T-helper 1 cell treated with Interleukin-12 subunit alpha and Interleukin-12 subunit beta and Interleukin-4 antibody, amounts not matched to agents 30 μg/mL and 1 μg/mL, for 36 hours (primary cell): ENCODE results near the gene TMEM14A.
"Not testable (repeated sequence)": the region's sequence is repeated elsewhere in the genome, so short reads cannot be mapped to it uniquely, and the experiment has no call there.

Source experiments
- H3K27ac Mint-ChIP-seq: one replicate; pipeline ENCODE4 v1.8.0; 2021; ENCODE audit warnings: mild to moderate bottlenecking, mixed read lengths
- H3K27me3 Mint-ChIP-seq: one replicate; pipeline ENCODE4 v1.8.0; 2021; ENCODE audit warnings: low read depth, mixed read lengths
- H3K36me3 Mint-ChIP-seq: one replicate; pipeline ENCODE4 v1.8.0; 2021; ENCODE audit warnings: low read depth, mixed read lengths
- H3K4me1 Mint-ChIP-seq: one replicate; pipeline ENCODE4 v1.8.0; 2021; ENCODE audit warnings: low read depth, mixed read lengths
- H3K4me3 Mint-ChIP-seq: one replicate; pipeline ENCODE4 v1.8.0; 2021; ENCODE audit warnings: mild to moderate bottlenecking, moderate library complexity, mixed read lengths
- H3K9me3 Mint-ChIP-seq: one replicate; pipeline ENCODE4 v1.8.0; 2021; ENCODE audit warnings: mixed read lengths

The TMEM14A gene

DNA sequence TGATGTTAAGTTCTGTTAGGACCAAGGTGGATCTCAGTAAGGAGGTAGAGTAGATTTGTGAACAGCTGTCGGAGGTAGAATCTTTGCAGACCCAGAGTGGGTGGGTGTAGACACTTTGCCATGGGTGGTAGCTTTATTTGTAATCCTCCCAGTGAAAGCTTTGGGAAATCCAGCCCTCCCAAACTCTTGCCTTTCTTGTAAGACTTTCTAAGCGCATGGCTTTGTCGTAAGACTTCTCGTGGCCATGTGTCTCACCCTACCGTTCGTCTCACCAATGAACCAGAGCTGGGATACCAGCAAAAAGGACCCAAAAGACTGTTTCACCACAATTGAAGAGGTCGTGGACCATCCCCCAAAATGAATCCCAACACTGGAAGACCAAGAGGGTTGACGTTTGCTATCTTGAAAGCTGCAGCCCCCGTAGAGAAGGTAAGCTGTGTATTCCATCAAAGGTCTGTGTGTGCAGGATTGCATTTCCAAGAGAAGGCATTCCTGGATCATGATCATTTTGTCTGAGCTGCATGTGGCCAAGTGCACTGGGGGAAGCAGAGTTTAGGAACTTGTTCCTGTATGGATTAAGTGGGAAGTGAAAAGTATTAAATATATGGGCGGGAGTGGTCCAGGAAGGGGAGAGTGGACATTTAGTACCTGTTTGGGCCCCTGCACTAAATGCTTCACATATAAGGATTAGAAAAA, 5.8 kb upstream of the TMEM14A start:
- H3K27me3 Mint-ChIP-seq = no peaks in the 10 kb centered on the region
- no peak overlapping the region for H3K27ac Mint-ChIP-seq
- H3K36me3 Mint-ChIP-seq = peaks cover 3% of the 10 kb centered on the region
- H3K4me1 Mint-ChIP-seq = peaks cover 8% of the 10 kb centered on the region
- no peak overlapping the region for H3K4me3 Mint-ChIP-seq
- no peaks in the 10 kb centered on the region for H3K9me3 Mint-ChIP-seq

DNA sequence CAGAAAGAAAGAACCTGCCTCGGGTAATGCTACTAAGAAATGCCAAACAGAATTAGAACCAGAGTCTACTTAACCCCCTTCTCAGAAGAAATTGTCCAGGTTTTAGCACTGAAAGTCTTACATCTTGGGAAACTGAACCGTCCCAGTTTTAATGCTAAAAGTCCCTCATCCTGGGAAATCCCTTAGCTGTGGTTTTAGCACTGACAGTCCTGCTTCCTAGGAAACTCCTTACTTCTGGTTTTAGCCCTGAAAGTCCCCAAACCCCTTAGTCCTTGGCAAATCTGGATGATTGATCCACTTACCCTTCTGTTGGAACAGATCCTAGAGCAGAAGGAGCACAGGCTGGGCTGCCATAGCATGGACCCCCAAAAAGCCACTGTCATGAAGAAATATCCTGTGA, 4.8 kb upstream of the TMEM14A start:
- no peaks in the 10 kb centered on the region for H3K27me3 Mint-ChIP-seq
- no peak overlapping the region for H3K4me3 Mint-ChIP-seq
- no peaks in the 10 kb centered on the region for H3K9me3 Mint-ChIP-seq
- H3K27ac Mint-ChIP-seq = no peak overlapping the region
- peaks cover 11% of the 10 kb centered on the region for H3K4me1 Mint-ChIP-seq
- H3K36me3 Mint-ChIP-seq = peaks cover 3% of the 10 kb centered on the region

DNA sequence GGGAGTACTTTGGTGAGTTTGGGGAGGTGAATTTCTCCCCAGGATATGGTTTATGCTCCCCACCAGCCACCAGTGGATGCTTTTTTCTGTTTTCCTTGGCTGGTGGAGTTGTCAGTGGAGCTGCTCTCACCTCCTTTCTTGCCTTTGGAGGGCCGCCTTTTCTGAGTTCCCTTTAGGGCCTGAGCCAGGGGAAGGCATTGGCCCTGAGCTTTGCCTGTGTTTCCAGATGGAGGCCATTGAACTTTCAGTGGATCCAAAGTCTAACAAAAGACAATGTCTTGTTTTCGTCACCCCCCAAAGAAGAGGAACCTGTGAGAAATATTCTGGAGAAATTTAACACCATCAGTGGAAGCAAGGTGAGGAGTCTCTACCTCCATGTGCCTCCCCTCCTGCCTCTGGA, 4.4 kb upstream of the TMEM14A start:
- Mint-ChIP-seq H3K36me3 (peaks cover 3% of the 10 kb centered on the region), H3K4me3 (no peak overlapping the region), H3K9me3 (no peaks in the 10 kb centered on the region), H3K27me3 (no peaks in the 10 kb centered on the region), H3K4me1 (peaks cover 14% of the 10 kb centered on the region), H3K27ac (no peak overlapping the region)

DNA sequence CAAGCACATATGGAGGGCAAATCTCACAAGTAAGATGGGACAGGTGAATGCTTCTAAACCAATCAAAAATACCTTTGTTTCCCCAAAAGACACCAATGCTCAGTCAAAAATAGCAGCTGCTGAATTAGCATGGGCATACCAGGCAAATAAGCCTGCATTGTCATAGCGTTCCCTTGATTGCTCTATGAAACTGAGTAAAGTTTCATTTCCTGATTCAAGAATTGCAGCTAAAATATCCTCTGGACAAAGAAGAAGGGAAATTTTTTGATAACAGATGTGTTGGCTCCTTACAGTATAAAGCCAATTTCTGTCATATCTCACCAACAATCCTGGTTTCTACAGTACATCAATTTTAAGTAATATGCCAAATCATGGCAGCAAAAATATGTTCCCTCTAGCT, 3.3 kb upstream of the TMEM14A start:
- Mint-ChIP-seq H3K36me3 (peaks cover 4% of the 10 kb centered on the region), H3K27me3 (no peaks in the 10 kb centered on the region), H3K9me3 (no peaks in the 10 kb centered on the region), H3K4me3 (no peak overlapping the region), H3K4me1 (peaks cover 23% of the 10 kb centered on the region), H3K27ac (no peak overlapping the region)

DNA sequence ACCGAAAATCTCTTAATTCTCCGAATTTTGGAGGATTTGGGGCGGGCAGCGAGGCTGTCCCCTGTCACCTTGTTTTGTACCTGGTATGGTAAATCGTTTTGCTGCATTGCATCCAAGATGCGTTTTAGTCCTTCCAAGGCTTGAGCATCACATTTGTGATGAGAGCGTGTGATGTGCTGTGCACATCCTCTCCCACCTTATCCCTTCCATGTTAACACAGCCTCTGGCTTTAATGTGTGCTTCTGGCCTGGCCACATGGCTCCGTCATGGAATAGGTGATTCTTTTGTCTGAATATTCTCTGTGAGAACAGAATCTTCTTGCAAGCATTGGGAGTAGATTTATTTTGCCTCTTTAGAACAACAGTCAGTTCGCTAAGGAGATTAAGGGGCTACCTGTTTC, 763 bp downstream of the TMEM14A start:
- Mint-ChIP-seq H3K4me1 (peaks cover 28% of the 10 kb centered on the region), H3K27ac (peak overlapping the region; percentile 63), H3K36me3 (peaks cover 9% of the 10 kb centered on the region), H3K9me3 (no peaks in the 10 kb centered on the region), H3K4me3 (peak overlapping the region; percentile 93), H3K27me3 (no peaks in the 10 kb centered on the region)

DNA sequence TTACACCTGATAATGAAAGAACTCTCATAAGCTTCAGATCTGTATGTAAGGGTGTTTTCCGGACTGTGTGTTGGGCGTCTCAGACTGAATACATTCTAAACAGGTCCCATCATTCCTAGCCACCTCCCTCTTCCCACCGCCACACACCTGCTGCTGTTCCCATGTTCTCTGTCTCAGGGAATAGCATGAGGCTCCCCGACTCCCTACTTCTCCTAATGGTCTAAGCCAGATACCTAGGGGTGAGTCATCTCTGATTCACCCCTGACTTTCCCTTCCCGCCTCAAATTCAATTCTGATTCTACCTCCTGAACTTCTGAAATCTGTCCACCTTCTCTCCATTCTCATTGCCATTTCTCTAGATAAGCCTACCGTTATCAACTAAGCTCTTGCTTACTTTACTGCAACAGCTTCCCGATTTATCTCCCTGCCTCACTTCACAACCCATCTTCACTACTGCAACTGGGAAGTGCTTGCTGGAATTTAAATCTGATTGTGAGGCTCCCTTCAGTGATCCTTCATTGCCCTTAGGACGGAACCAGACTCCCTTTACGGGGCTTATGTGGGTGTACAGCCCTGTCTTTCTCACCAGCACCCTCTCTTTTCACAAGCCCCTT, 1.6 kb downstream of the TMEM14A start:
- peak overlapping the region; percentile 11 for H3K4me3 Mint-ChIP-seq
- peak overlapping the region; percentile 1 for H3K27ac Mint-ChIP-seq
- no peaks in the 10 kb centered on the region for H3K9me3 Mint-ChIP-seq
- H3K36me3 Mint-ChIP-seq = peaks cover 7% of the 10 kb centered on the region
- peaks cover 25% of the 10 kb centered on the region for H3K4me1 Mint-ChIP-seq
- no peaks in the 10 kb centered on the region for H3K27me3 Mint-ChIP-seq

DNA sequence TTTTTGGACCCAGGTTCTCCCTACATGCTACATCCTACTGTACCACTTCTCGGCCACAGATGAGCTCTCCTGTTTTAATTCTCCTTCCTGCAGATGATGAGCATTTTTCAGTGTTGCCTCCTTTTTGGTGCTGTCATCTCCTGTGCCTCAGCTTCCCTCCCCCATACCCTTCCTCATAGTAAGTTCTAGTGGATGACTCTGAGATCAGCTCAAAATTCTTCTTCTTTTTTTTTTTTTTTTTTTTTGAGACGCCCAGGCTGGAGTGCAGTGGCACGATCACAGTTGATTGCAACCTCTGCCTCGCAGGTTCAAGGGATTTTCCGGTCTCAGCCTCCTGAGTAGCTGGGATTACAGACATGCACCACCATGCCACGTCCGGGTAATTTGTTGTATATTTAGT, 3.8 kb downstream of the TMEM14A start:
- no peaks in the 10 kb centered on the region for H3K9me3 Mint-ChIP-seq
- peaks cover 25% of the 10 kb centered on the region for H3K4me1 Mint-ChIP-seq

DNA sequence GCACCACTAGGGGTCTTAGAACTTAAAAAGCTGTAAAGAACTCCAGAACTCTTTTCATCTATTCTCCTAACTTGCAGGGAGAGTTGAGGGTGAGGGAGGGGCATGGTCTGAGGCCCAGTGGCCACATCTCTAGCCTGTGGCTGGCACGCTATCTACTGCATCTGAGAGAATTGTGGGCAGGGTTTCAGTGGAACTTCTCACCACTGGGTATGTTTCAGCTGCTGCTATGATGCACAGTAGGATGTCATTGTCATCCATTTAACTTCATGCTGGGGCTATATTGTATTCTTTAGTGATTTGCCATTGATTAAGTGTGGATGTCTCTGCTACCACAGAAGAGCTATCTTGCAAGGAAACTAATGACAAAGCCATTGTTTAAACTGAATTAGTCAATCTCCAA, 4.5 kb downstream of the TMEM14A start:
- Mint-ChIP-seq H3K27me3 (no peaks in the 10 kb centered on the region), H3K4me1 (peaks cover 23% of the 10 kb centered on the region), H3K36me3 (peaks cover 9% of the 10 kb centered on the region), H3K27ac (no peak overlapping the region), H3K9me3 (no peaks in the 10 kb centered on the region), H3K4me3 (no peak overlapping the region)

More for the DNA sequence above, 3.8 kb downstream of the TMEM14A start:
- Mint-ChIP-seq H3K4me3 (no peak overlapping the region), H3K36me3 (peaks cover 9% of the 10 kb centered on the region), H3K27me3 (no peaks in the 10 kb centered on the region), H3K27ac (no peak overlapping the region)

DNA sequence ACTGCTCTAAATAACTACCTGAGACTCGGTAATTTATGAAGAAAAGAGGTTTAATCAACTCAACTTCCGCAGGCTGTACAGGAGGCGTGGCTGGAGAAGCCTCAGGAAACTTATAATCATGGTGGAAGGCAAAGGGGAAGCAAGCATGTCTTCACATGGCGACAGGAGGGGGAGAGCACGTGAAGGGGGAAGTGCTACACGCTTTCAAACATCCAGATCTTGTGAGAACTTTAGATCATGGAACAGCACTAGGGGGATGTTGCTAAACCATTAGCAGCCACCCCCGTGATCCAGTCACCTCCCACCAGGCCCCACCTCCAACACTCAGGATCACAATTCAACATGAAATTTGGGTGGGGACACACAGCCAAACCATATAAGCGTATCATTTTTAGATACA, 5.7 kb downstream of the TMEM14A start:
- H3K27ac Mint-ChIP-seq, H3K9me3 Mint-ChIP-seq, H3K36me3 Mint-ChIP-seq, H3K27me3 Mint-ChIP-seq, H3K4me3 Mint-ChIP-seq: not testable (repeated sequence)
- peaks cover 15% of the 10 kb centered on the region for H3K4me1 Mint-ChIP-seq

DNA sequence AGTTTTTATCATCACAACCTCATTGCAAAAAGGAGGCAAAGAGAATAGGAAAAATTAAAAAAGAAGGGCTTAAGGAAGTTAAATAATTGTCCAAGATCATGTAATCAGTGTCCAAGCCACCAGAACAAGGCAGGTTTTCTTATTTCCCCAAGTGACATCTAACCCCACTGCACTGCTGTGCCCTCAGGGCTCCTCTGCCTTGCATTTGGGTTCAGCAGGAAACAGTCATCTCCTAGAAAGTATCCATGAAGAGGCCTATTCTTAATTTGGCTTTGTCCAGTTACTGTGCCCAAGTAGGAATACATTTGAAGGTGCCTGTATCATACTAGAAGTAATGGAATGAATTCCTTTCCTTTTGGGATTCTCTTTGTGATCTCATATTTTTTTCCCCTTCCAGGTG, 10.5 kb downstream of the TMEM14A start:
- H3K27me3 Mint-ChIP-seq = no peaks in the 10 kb centered on the region
- no peak overlapping the region for H3K27ac Mint-ChIP-seq

DNA sequence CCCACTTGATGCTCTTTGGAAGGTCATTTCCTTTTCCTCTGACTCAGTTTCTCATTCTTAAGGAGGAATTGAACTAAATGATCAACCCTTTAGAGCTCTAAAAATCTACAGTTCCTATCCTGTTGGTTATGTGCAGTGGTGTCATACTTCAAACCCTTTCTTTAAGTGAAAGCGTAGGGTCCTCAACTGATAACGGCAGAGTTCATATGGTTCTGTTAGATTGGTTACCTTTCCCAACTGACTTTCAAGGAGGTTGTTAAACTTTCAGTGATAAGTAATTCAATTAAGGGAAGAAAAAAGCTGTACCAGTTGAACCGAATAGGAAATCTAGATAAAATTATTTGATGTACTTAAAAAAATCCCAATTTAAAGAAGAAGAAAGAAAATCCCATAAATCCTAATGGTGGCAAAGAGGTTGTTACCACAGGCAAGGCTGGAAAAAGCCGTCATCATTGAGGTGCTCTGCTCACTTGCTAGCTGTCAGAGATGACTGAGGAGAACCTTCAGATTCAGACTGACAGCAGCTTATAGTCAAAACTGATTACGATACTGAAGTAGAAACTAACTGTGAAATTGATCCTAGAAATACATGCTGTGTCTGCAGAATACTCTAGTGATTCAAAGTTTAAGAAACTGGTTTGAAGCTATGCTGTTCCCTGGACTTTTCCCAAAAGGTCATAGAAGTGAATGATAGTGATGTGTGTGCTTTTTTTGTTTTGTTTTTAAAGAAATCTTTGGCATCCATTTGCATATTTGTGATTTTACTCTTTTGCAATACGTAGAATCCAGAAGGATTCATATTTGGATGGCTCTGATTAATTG, 16.2 kb downstream of the TMEM14A start:
- Mint-ChIP-seq H3K9me3 (no peaks in the 10 kb centered on the region), H3K27me3 (no peaks in the 10 kb centered on the region), H3K4me1 (no peaks in the 10 kb centered on the region), H3K27ac (no peak overlapping the region), H3K4me3 (no peak overlapping the region), H3K36me3 (peaks cover 7% of the 10 kb centered on the region)

More for the DNA sequence above, 10.5 kb downstream of the TMEM14A start:
- H3K4me3 Mint-ChIP-seq = no peak overlapping the region
- no peaks in the 10 kb centered on the region for H3K4me1 Mint-ChIP-seq
- peaks cover 16% of the 10 kb centered on the region for H3K36me3 Mint-ChIP-seq
- no peaks in the 10 kb centered on the region for H3K9me3 Mint-ChIP-seq

DNA sequence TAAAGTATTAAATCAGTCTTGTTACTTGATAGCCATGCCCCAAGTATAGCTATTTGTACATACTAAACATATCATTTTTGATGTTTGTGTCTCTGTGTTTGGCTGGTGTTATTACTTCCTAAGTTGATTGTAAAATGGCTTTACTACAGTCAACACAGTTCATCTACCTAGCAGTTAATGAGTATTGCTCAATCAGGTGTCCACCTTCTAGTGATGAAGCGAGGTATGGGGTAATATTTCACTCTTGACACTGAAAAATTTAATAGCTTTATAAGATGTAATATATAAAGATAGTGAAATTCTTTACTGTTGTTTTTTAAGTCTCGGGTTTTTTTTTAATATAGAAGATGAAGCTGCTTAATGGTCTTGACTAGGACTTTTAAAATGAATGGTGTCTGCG, 18.9 kb downstream of the TMEM14A start:
- Mint-ChIP-seq H3K4me1 (no peaks in the 10 kb centered on the region), H3K27me3 (peaks cover 4% of the 10 kb centered on the region), H3K27ac (no peak overlapping the region), H3K36me3 (peaks cover 2% of the 10 kb centered on the region), H3K9me3 (no peaks in the 10 kb centered on the region), H3K4me3 (no peak overlapping the region)

DNA sequence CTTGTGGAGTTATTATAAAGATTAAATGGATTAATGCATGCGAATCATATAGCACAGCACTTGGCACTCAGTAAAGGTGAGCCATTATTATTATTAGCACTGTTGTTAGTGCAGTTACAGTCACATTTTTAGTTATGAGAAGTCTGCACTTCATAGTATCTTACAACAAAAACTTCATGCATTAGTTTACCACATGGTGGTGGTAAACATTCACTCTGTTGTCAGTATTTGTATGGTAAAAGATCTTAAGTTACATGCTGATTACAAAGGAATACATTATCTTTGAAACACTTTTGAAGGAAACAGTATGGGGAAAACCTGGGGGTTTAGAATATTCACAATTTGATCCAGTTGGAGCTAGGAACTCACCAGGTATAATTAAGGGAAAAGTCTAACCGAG, 20.8 kb downstream of the TMEM14A start:
- H3K36me3 Mint-ChIP-seq = no peaks in the 10 kb centered on the region
- no peak overlapping the region for H3K27ac Mint-ChIP-seq
- peaks cover 8% of the 10 kb centered on the region for H3K27me3 Mint-ChIP-seq
- H3K4me1 Mint-ChIP-seq = no peaks in the 10 kb centered on the region
- no peak overlapping the region for H3K4me3 Mint-ChIP-seq
- no peaks in the 10 kb centered on the region for H3K9me3 Mint-ChIP-seq

DNA sequence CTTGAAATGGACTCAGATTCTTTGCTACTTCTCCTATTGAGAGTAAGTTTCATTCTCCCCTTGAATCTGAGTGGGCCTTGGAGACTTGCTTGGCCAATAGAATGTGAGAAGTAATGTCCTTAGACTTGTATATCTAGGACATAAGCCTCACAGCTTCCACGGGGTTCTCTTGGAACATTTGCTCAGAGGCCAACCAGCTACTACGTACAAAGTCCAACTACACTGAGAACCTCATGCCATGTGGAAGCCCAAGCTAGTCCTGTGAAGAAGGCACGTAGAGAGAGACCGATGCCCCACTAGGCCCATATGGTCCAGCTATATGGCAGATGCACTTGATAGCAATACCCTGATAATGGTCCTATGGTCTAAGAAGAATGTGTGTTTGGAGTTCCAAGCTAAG, 22.9 kb downstream of the TMEM14A start:
- Mint-ChIP-seq H3K27me3 (peaks cover 16% of the 10 kb centered on the region), H3K36me3 (no peaks in the 10 kb centered on the region), H3K4me1 (no peaks in the 10 kb centered on the region), H3K9me3 (no peaks in the 10 kb centered on the region), H3K4me3 (no peak overlapping the region), H3K27ac (no peak overlapping the region)

DNA sequence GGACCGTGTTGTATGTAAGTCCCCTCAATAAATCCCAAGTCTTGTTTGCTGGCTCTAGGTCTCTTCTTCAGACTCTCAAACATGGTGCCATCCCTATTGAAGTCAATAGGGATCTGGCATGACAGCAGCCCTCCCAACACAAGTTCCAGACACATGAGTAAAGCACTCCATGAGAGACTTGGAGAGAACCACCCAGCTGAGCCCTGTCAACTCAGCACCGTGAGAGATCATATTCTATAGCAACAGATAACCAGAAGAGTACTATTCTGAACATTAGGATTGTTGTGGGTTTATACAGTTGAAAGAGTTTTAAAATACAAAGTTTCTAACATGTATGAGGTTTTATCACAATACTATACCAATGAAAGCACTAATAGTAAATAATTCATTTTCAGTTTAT, 23.5 kb downstream of the TMEM14A start:
- Mint-ChIP-seq H3K4me1 (no peaks in the 10 kb centered on the region), H3K4me3 (no peak overlapping the region), H3K27ac (no peak overlapping the region), H3K9me3 (no peaks in the 10 kb centered on the region), H3K36me3 (no peaks in the 10 kb centered on the region), H3K27me3 (peaks cover 16% of the 10 kb centered on the region)
